ENCODE measurements around the gene CFAP20DC. TPM values are rescaled to one million over a fixed set of nuclear protein-coding genes. Genes with fewer than 3 reads are reported as not detected.

CFAP20DC gene
- polyA plus RNA-seq, result 1.2 and 1.4 TPM in 2 replicates

GRCh38 chr3:59049671-59050331 lies at the start of gene CFAP20DC:
Gene CFAP20DC, minus strand, starts transcription at chr3:59050025. Its CDS starts 394 bp downstream, at chr3:59049631.

All from Purkinje cell (primary cell).